SKM-1 treated with dmso at 0.1 percent for 144 hours (cell line): ENCODE results near the gene FOXK1.

Source experiments
- DNase-seq: peaks from one replicate; lab custom pipeline; 2025; ENCODE audit not compliant: unreplicated experiment; lab: John Stamatoyannopoulos, UW

FOXK1 gene

GRCh38 chr7:4742852-4743251 lies 60.8 kb downstream of the FOXK1 start:
- DNase-seq = no peak

DNA sequence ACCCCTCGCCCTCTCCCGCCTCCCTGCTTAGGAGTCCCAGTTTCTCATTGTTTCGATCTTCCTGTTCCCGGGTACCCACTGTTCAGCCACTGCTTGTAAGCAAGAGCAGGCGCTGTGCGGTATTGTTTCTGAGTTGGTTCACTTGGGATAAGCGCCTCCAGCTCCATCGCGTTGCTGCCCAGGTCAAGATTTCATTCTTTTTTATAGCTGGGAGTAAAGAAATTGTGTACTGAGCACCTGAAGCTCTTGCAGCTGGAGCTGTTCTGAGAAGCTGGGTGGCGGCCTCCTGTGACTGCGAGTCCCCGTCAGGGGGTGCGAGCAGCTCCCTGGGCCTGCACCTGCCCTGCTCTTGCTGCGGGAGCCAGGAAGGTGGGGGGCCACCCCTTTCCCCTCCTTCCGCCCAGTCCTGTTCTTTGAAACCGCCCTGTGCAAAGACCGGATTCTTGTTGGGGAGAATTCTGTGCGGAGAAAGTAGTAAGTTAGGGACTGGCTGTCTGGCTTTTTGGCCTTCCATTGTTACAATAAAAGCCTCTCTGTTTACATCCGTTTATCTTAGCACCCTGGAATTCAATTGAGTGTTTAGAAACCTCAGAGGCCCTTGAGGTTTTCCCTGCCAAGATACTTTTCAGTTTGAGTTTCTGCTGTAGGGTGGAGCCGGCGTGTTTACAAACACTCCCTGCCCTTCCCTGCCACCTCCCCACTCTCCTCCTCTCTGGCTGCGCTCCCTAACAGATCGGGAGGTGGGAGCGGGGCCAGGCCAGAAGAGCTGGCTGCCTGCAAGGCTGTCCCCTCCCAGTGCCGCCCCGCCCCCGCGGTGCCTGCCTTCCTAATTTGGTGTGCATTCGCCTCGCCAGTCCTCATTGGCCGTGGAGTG lies 62.5 kb downstream of the FOXK1 start:
- DNase-seq = no peak

DNA sequence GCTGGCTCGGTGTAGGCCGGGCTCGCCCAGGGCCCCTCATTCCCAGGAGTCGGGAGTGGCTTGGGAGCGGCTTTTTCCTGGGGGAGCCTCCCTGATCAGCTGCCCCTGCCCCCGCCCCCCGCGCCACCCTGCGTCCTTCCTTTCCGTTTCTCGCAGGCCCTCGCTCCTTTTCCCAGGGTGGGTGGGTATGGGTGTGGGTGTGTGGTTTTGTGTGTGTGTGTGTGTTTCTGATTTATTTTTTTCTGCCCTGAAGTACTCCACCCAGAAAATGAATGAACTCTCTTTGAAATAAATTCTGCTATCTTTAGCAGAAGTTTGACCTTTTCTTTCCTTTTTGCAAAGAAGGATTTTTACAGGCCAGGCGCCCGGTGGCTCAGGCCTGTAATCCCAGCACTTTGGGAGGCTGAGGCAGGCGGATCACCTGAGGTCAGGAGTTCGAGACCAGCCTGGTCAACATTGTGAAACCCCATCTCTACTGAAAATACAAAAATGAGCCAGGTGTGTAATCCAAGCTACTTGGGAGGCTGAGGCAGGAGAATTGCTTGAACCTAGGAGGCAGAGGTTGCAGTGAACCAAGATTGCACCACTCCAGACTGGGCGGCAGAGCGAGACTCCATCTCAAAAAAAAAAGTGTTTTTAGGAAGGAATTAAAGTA lies 63.3 kb downstream of the FOXK1 start:
- DNase-seq = no peak

DNA sequence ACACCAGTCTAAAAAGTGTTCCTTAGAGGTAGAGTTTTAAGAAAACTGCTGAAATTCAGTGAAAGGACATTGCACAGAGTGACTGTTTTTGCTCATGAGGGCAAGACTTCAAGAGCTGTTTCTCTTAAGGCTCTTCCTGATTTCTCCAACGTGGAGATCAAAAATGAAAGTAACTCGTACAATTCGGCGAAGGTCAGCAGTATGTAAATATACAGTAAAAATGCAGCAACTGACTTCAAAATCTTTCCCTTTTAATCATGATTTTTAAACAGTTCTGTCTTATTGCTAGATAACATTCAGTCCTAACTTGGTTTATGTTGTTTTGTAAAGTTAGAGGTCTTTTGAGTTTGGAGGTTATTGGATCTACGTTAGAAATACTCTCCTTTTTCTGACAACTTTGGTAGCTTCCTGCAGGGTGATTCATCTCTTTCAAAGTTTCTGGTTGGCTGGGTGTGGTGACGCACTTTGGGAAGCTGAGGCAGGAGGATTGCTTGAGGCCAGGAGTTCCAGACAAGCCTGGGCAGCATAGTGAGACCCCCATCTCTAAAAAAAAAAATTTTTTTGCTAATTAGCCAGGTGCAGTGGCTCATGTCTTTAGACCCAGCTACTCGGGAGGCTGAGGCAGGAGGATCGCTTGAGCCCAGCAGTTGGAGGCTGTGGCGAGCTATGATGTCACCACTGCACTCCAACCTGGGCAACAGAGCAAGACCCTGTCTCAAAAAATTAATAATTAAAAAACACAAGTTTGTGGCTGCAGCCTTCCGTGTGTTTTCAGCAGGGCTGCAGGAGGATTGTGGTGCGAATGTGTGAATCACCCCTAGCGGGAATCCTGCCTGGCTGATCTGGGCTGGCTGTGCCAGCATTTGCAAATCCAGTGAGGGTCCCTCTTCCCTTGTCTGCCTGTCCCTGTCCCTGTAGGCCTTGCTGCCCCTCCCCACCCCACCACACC lies 64.2 kb downstream of the FOXK1 start:
- DNase-seq = no peak

- DNase-seq = no peak
Observed at GRCh38 chr7:4747013-4747412, 64.9 kb downstream of the FOXK1 start.

DNA sequence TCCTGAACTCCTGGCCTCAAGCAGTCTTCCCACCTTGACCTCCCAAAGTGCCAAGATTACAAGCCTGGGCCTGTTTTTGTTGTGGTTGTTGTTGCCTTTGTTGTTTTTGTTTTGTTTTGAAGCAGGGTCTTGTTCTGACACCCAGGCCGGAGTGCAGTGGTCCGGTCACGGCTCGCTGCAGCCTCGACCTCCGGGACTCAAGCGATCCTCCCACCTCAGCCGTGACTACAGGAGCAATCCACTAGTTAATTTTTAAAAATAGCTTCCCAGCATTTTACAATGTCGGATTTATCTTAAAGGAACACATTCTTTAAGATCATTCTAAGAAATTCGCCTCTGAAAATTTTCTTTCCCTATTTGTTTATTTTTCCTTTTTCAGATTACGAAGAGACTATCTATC lies 65.7 kb downstream of the FOXK1 start:
- DNase-seq = no peak

GRCh38 chr7:4748231-4748681 lies 66.2 kb downstream of the FOXK1 start:
- DNase-seq = no peak

DNA sequence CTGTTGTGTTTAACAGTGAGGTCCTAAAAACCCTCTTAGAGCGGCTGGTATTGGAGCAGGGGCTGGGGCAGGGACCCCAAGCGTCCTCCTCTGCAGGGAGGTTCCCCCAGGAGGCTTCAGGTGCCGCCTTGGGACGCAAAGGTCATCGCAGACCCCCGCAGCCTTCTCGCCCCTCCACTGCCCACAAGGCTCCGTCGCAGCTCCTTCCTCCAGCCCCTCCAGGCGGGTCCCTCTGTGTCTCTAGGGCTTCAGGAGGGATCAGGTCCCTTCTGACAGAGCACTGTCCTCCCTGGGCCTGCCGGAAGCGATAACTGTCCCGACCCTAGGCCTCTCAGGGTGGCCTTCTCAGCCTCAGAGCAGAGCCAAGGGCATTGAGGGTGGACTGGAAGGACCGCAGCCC lies 67.3 kb downstream of the FOXK1 start:
- DNase-seq = no peak

- DNase-seq = no peak
Observed at GRCh38 chr7:4749798-4750197, 67.7 kb downstream of the FOXK1 start.

- no peak for DNase-seq
Observed at GRCh38 chr7:4751398-4751947, 69.4 kb downstream of the FOXK1 start.

DNA sequence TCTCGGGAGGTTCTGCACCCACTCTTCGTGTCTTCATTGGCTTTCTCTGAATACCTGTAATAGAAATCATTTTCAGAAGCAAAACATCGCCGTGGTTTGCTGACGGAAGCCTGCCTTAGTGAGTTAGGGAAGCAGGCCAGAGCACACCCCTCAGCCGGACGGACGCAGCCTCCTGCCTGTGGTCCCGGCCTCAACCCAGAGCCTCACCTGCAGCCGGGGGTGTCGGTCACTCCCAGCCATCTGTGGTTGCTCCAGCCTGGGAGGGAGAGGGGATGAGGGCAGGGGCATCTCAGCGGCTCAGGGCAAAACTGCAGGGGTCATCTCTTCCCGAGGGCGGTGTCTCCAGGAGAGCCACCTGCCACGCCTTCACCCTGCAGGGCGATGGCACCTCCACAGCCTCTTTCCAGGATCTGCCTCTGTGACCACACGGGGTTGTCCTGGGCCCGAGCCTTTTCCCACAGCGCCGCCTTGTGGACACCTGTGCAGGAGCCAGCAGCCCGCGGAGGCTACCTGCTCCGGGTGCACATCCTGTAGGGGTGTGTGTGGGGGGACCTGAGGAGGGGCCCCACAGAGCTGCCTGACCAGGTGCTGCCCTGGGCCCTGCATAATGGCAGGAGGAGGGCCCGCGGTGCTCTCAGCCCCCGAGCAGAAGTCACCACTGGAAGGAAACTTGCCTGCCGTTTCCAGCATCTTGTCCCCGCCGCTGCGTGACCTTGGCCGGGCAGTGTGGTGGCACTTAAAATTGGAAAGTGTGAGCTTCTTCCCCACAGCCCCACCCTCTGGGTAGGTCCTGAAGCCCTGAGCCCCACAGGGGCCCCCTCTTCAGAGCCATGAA lies 71.7 kb downstream of the FOXK1 start:
- DNase-seq = peak; percentile 23

GRCh38 chr7:4754433-4755010 lies 72.4 kb downstream of the FOXK1 start:
- DNase-seq = no peak

DNA sequence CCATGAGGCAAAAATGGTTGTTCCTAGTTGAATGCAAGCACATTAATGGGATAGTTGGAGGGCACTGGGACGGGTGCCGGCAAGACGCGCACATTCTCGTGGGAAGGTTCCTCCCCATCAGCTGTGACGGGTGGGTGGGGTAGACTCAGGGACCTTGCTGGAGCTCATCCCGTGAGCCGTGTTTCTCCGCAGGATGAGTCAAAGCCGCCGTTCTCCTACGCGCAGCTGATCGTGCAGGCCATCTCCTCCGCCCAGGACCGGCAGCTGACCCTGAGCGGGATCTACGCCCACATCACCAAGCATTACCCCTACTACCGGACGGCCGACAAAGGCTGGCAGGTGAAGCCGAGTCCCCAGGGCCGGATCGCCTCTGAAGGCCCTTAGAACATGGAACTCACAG lies 73.0 kb downstream of the FOXK1 start:
- DNase-seq = no peak

DNA sequence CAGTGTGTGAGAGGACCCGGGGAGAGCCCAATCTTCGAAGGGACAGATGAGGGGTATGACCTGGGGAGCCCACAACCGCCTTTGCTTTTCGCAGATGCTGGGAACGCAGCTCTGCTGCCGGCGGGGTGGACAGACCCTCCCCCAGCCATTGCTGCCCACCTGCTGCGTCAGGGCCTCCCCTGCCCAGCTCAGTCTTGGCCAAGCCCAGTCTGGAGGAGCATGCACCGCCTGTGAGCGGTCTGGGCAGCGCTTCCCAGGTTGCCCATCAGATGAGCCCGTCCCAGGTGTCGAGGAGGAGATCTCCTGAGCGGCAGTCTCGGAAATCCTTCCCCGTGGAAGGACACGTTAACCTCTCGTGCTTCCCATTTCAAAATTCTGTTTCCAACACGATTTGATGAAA lies 76.0 kb downstream of the FOXK1 start:
- no peak for DNase-seq

DNA sequence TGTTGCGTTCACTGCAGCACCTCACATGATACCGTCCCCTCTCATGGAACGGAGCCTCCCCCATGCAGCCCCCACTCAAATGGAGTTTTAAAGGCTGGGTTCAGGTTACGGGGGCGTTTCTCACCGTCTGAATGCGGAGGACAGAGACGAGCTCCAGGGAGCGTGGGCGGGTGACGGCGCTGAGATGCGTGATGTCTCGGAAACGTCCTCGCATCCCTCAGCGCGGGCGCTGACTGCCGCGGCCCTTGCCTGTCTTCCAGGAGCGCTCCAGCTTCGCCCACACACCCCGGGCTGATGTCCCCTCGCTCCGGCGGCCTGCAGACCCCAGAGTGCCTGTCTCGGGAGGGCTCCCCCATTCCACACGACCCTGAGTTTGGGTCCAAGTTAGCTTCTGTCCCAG lies 76.7 kb downstream of the FOXK1 start:
- DNase-seq = no peak

- DNase-seq = no peak
Observed at GRCh38 chr7:4759211-4759610, 77.1 kb downstream of the FOXK1 start.

DNA sequence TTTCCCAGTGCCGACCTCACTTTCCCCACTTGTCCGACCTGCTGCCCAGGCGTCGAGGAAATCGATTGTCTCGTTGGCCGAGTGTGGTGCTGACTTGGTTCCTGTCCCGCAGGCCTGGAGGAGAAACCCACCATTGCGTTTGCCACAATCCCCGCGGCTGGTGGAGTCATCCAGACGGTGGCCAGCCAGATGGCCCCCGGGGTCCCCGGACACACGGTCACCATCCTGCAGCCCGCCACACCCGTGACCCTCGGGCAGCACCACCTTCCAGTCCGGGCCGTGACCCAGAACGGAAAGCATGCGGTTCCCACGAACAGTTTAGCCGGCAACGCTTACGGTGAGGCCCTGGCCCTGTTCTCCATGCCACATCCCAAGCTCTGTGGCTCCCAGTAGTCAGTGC lies 78.9 kb downstream of the FOXK1 start:
- DNase-seq = no peak

DNA sequence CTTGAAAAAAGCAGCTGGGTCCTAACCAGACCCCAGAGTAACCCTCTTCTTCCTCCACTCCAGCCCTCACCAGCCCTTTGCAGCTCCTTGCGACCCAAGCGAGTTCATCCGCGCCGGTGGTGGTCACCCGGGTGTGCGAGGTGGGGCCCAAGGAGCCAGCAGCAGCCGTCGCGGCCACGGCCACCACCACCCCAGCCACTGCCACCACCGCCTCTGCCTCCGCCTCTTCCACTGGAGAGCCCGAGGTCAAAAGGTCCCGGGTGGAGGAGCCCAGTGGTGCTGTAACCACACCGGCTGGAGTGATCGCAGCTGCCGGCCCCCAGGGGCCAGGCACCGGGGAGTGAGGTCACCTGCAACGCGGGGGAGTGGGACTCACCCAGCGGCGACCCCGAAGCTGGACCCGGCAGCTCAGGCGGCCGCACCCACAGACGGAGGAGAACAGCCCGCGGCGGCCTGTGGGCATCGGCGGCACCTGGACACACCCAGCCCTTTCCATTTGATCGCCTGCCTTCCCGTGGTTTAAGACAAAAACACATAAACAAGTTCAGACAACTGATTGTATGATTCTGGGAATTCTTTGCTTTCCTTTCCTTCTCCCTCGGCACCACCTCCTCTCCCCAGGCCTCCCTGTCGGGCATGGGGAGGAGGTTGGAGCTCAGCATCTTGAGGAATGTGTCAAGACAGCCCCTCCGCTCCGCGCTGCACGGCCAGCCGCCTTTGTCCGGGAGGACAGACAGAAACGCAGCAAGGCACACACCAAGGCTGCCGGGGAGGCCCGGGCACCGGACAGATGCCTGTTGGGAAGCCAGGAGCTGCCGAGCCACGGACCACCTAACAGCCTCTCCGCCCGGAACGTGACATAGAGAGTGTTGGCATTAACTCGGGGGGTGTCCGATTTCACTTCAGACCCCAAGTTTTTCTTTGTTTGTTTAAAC lies 80.3 kb downstream of the FOXK1 start:
- DNase-seq = no peak
